Thoracic aorta (tissue), 2 donors: Measurements from ENCODE around the gene TTC7B. TPM values are rescaled to one million over a fixed set of nuclear protein-coding genes. Genes with fewer than 3 reads are reported as not detected.

Source experiments
- ATAC-seq: fragments of 150-250 bp; one replicate; pipeline ENCODE4 v1.8.0; 2017; ENCODE audit warnings: low read depth; ENCODE audit not compliant: insufficient number of reproducible peaks, low FRiP score
- DNase-seq: peaks from one replicate; pipeline ENCODE4 v3.0.0-alpha.2; 2020; ENCODE audit warnings: low spot score
- H3K27ac ChIP-seq, 2 donors: fragments of 200-600 bp; sonication (generic); 1 replicate in 1 of 2; 2 replicates in 1 of 2; pipeline ENCODE4 v1.5.1; 2016; ENCODE audit warnings: mild to moderate bottlenecking in 2 of 2, moderate library complexity in 2 of 2
- H3K27me3 ChIP-seq: fragments of 200-600 bp; sonication (generic); replicated peaks from 2 replicates; pipeline ENCODE4 v1.6.0; 2016; ENCODE audit warnings: mild to moderate bottlenecking; ENCODE audit not compliant: insufficient read depth
- H3K36me3 ChIP-seq: fragments of 200-600 bp; sonication (generic); one replicate; pipeline ENCODE4 v1.5.1; 2016
- H3K4me1 ChIP-seq, 2 donors: fragments of 200-600 bp; sonication (generic); 1 replicate in 1 of 2; 2 replicates in 1 of 2; pipeline versions ENCODE4 v1.5.1 to v1.6.0; 2016; ENCODE audit warnings: low read depth in 2 of 2, mild to moderate bottlenecking in 1 of 2; ENCODE audit not compliant: control insufficient read depth in 1 of 2
- H3K4me3 ChIP-seq: fragments of 200-600 bp; sonication (generic); 2 replicates; pipeline ENCODE4 v1.5.1; 2016; ENCODE audit warnings: mild to moderate bottlenecking
- H3K9me3 ChIP-seq: fragments of 200-600 bp; sonication (generic); 2 replicates; pipeline ENCODE4 v1.5.1; 2016
- total RNA-seq, 2 donors: library from RNA; depleted of rRNA; stranded (reverse); fragments of >200 nt; gene quantifications; one replicate each; pipeline versions ENCODE4 v1.1.0 to v1.2.3, GENCODE V29; 2016
- TF ChIP-seq, protein P1 (sequence below): fragments of 200-600 bp; sonication (generic); IDR thresholded peaks from one replicate; pipeline ENCODE4 v1.5.1; 2019; ENCODE audit warnings: antibody characterized with exemption

The TTC7B gene
- total RNA-seq, 2 donors from 2014 or later: 38.9 to 56.3 TPM

DNA sequence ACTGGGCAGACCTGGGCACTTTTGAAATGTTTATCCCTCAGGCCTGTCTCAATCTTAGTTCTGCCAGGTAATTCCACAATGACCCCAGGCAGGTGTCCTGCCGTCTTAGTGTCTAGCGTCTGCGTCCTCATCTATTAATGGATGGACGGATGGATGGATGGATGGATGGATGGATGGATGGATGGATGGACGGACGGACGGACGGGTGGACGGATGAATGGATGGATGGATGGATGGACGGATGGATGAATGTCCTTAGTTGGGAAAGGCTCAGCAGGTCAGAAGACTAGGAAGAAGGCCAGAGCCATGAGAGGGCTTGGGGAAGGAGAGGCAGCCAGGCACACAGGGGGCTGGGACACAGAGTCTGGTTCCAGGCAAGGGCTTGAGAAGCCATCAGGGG lies 278.1 kb downstream of the TTC7B start:
- TF ChIP-seq, protein P1, sequence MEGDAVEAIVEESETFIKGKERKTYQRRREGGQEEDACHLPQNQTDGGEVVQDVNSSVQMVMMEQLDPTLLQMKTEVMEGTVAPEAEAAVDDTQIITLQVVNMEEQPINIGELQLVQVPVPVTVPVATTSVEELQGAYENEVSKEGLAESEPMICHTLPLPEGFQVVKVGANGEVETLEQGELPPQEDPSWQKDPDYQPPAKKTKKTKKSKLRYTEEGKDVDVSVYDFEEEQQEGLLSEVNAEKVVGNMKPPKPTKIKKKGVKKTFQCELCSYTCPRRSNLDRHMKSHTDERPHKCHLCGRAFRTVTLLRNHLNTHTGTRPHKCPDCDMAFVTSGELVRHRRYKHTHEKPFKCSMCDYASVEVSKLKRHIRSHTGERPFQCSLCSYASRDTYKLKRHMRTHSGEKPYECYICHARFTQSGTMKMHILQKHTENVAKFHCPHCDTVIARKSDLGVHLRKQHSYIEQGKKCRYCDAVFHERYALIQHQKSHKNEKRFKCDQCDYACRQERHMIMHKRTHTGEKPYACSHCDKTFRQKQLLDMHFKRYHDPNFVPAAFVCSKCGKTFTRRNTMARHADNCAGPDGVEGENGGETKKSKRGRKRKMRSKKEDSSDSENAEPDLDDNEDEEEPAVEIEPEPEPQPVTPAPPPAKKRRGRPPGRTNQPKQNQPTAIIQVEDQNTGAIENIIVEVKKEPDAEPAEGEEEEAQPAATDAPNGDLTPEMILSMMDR: no peak
- Histone ChIP-seq H3K9me3 (no peaks in the 10 kb centered on the region), H3K27me3 (no peaks in the 10 kb centered on the region), H3K36me3 (peaks cover 8% of the 10 kb centered on the region), H3K27ac (no peak overlapping the region), H3K4me1 (peaks cover 0 to 13% of the 10 kb centered on the region in 2 donors), H3K4me3 (no peak overlapping the region)
- ATAC-seq (no peak), DNase-seq (no peak)

DNA sequence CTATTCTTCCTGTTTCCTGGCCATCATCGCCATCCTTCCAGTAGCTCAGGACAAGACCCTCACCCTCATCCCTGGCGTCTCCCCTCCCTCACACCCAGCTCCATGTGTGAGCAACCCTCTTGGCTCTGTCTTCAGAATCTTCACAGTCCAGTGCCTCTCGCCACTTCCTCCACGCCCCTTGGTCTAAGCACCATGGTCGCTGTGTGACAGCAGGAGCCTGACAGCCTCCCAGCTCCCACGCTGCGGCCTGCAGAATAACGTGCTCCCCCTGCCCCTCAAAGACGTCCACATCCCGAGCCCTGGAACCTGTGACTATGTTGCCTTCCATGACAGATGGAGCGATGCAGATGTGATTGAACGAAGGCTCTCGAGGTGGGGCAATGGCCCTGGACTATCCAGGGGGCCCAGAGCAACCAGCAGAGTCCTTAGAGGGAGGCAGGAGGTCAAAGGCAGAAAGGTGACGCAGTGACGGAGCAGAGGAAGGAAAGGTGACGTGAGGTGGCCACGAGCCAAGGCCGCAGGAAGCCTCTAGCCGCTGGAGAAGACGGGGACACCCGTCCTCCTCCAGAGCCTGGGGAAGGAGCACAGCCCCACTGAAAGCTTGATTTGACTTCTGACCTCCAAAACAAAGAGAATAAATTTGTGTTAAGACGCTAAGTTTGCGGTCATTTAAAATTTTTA lies 279.6 kb downstream of the TTC7B start:
- H3K9me3 ChIP-seq: no peaks in the 10 kb centered on the region
- peaks cover 8% of the 10 kb centered on the region for H3K36me3 ChIP-seq
- ATAC-seq (no peak), DNase-seq (no peak)
- TF ChIP-seq, protein P1: no peak
- H3K27ac ChIP-seq: no peak overlapping the region
- H3K4me1 ChIP-seq: peaks cover 0 to 13% of the 10 kb centered on the region in 2 donors
- H3K4me3 ChIP-seq: no peak overlapping the region
- no peaks in the 10 kb centered on the region for H3K27me3 ChIP-seq

DNA sequence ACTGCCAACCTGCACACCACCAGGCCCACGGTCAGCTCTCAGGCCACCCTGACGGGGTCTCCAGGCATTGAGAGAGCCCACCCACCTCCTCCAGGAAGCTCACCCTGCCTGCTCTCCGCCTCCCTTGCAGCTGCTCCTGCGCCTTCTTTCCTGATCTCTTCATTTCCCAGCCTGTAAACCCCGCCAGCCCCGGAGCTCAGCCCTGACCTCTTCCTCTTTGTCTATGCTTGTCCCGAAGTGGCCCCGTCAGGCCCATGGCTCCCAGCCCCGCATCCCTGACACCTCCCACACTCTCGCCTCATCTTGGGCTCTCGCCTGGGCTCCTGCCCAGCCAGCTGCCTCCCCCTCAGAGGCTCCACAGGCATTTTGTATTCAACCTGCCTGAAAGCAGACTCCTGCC lies 280.1 kb downstream of the TTC7B start:
- H3K4me3 ChIP-seq: no peak overlapping the region
- DNase-seq (no peak), ATAC-seq (no peak)
- peaks cover 8% of the 10 kb centered on the region for H3K36me3 ChIP-seq
- TF ChIP-seq, protein P1: no peak
- H3K9me3 ChIP-seq: no peaks in the 10 kb centered on the region
- H3K27ac ChIP-seq: no peak overlapping the region
- peaks cover 0 to 13% of the 10 kb centered on the region in 2 donors for H3K4me1 ChIP-seq
- no peaks in the 10 kb centered on the region for H3K27me3 ChIP-seq

DNA sequence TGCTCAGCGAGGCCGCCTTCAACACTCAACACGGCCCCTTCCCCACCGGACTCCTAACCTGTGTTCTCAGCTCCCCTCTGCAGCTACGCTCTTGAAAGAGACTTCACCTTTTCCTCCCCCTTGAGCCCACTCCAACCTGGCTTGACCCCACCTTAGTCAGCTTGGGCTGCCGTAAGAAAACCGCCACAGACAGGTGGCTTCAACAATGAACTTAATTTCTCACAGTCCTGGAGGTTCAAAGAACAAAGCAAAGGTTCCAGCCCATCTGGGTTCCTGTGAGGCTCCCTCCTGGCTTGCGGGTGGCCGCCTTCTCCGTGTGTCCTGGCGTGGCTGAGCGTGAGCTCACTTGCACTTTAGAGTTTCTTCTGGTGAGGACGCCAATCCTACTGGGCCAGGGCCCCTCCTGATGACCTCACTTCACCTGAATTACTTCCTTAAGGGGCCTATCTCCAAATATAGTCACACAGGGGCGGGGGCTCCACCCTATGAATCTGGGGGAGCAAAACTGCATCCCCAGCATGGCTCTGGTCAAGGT lies 280.6 kb downstream of the TTC7B start:
- no peak overlapping the region for H3K27ac ChIP-seq
- no peak for ATAC-seq
- TF ChIP-seq, protein P1: no peak

DNA sequence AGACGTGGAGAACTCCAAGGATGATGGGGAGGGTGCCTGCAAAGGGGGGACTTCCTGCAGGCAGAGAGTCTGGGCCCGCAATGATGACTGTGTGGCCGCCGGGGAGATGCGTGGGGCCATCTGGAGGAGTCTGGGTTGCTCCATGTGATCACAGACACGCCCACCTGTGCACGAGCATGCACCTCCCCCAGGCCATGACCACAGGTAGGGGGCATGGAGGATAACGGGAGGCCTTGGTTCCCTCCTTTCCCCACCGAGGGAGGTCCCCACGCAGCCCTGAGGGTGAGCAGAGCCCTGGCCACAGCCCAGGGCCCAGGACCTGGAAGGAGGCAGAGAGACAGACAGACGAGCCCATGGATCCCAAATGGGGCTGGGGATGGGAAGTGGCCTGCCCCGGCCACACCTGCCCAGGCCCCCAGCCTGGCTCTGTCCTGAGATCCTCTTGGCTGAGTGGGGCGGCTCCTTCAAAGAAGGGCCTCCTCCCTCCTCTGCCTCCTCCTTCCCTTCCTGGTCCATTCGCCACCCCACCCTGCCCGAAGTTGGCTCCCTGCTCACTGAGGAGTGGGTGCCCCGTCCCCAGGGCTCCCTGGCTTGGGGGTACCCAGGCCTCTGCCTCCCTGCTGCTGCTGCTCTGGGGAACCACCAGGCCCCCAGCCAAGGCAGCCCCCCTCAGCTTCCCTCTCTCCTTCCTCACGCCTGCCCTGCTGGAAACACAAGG lies 281.2 kb downstream of the TTC7B start:
- H3K27me3 ChIP-seq: no peaks in the 10 kb centered on the region
- H3K9me3 ChIP-seq: no peaks in the 10 kb centered on the region
- no peak overlapping the region for H3K4me3 ChIP-seq
- H3K27ac ChIP-seq: no peak overlapping the region
- H3K36me3 ChIP-seq: peaks cover 7% of the 10 kb centered on the region
- ATAC-seq: no peak
- DNase-seq: no peak
- H3K4me1 ChIP-seq: peaks cover 0 to 13% of the 10 kb centered on the region in 2 donors
- TF ChIP-seq, protein P1: no peak

More for the DNA sequence above, 280.6 kb downstream of the TTC7B start:
- H3K4me3 ChIP-seq: no peak overlapping the region
- no peaks in the 10 kb centered on the region for H3K9me3 ChIP-seq
- peaks cover 8% of the 10 kb centered on the region for H3K36me3 ChIP-seq
- H3K27me3 ChIP-seq: no peaks in the 10 kb centered on the region
- H3K4me1 ChIP-seq: peaks cover 0 to 13% of the 10 kb centered on the region in 2 donors
- no peak for DNase-seq
